ENCODE results near the gene MSI1.

MSI1 gene

GRCh38 chr12:120376934-120377572 lies 8.1 kb upstream of the MSI1 start:
- DNase-seq = no peak

DNA sequence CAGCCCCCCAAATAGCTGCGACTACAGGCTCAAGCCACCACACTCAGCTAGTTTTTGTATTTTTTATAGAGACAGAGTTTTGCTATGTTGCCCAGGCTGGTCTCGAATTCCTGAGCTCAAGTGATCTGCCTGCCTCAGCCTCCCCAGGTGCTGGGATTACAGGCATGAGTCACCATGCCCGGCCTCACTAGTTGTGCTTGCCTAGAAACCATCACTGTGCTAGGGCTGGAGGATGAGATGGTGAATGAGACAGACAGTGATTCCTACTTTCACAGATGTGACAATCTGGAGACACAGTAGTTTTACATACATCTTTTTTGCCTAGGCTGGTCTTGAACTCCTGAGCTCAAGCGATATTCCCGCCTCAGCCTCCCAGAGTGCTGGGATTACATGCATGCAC lies 7.5 kb upstream of the MSI1 start:
- no peak for DNase-seq

- DNase-seq = no peak
Observed at GRCh38 chr12:120376009-120376408, 7.0 kb upstream of the MSI1 start.

GRCh38 chr12:120373683-120374082 lies 4.7 kb upstream of the MSI1 start:
- DNase-seq = no peak

DNA sequence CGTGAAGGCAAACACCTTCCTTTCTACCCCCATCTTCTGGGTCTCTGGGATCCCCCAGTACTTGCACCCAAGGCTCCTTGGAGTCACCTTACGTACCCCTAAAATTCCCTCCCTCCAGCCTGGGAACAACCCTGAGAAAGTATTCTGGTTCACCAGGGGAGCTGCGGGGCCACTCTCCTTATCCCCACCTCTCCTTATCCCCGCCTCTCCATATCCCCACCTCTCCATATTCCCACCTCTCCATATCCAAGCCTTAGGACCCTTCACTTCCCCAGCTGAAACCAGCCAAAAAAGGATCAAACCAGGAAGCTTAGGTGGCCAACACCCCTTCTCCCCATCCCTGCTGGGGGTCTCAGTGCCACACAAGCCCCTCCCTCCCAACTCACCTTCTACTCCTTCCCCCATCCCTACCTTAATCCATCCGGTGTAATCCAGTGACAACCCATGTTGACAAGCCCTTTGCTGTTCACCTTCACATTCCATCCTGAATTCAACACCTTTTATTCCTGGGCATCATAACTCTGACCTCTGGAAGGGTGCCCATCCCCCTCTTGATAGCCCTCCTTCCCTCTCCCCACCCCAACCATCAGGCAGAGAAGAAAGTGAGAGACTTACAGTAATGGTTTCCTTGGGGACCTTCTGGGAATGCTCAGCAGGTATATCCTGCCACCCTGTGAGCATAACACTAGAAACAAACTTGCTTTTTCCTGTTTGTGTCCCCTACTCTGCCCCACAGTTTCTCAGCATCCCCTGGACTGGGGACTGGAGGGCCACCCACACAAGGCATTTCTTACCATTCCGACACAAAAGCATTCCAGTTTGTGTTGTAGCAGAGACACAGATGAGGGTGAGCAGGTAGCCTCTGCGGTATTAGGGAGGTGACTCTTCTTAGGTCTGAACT lies 1.6 kb upstream of the MSI1 start:
- DNase-seq = no peak

DNA sequence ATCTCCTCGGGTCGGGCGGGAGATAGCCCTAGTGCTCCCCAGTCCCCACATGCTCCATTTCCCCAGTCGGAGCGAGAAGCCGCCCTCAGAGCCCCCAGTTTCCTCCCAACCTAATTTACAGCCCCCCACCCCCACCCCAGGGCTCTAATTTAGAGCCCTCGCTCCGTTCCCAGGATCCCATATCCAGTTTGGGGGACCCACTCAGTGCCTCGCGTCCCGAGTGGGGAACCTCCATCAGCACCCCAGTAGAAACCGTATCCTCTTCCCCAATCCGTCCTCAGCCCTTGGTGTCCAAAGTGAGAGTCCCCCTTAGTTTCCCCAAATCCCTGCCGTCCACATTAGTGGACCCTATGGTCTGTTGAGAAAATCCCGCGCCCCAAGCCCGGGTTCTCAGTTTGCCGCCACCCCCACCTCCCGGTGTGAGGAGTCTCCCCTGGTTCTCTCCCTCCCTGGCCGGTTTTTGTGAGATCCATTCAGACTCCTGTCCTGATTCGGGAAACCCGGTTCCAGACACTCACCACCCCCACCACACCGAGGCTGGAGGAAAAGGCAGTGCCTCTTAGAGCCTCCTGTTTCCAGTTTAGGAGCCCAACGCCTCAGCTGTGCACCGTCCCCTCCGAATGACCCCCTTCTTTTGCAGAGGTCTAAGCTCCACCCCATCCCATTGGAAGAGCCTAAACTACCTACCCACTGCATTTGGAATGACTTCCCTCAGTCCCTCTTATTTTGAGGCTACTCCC lies 809 bp upstream of the MSI1 start:
- no peak for DNase-seq

DNA sequence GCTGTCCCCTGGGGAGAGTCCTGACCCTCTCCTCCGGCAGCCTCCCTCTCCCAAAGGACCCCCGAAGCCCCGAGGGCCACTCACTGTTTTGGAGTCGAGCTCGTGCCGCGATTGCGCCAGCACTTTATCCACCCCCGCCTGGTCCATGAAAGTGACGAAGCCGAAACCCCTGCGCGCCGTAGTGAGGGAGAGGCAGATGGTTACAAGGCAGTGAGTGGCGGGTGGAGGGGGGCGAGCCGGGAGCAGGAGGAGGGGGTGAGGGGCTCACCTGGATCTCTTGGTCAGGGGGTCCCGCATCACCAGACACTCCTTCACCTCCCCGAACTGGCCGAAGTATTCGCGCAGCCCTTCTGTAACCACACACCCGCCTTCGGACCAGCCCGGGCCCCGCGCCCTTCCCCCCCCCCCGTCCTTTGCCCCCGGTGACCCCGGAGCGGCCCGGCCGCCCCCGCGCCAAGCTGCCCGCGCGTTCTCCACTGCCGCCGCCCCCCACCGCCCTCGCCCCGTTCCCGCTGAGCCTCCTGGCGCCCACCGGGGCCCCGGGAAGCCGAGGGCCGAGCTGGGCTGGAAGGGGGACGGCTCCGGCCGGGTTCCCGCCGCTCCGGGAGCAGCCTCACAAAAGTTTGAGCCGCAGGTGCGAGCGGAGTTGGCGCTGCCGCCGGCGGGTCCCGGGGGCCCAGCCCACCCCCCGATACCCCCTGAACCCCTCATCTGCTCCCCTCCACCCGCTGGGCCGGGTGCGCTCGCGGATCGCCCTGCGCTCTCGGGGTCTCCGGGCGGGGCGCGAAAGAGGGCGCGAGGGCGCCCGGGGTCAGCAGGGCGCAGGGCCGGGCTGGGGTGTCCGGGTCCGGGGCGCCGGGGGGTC lies 808 bp downstream of the MSI1 start:
- no peak for DNase-seq

DNA sequence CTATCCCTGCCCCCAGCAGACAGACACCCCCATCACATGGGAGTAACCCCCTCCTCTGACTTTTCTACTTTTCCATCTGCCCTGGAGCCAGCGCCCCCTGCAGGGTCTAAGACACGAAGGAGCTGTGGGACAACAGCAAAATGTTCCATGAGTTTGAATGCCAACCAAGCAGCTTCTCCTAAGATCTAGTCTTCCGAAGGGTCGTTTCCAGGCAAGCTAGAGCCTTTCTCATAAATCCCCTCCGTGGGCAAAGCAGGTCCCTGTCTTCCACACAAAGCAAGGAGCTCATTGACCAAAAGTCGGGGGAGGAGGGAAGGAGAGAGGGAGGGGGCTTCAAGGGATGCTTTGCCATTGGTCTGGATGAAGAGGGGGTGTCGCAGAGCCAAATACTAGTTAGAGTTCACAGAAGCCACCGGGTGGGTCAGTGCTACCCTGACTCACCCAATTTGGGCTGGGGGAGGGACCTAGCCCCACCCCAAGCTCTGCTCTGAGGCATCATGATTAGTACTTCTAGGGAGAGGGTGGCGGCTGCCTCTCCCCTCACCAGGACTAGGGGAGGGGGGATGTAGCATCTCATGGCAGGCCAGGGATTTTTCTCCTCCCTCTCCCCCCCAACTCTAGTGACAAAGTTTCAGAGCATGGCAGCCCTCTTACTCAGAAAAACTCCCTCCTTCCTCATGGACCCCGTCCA lies 1.6 kb downstream of the MSI1 start:
- DNase-seq = no peak

GRCh38 chr12:120366845-120367232 lies 2.1 kb downstream of the MSI1 start:
- DNase-seq = no peak

DNA sequence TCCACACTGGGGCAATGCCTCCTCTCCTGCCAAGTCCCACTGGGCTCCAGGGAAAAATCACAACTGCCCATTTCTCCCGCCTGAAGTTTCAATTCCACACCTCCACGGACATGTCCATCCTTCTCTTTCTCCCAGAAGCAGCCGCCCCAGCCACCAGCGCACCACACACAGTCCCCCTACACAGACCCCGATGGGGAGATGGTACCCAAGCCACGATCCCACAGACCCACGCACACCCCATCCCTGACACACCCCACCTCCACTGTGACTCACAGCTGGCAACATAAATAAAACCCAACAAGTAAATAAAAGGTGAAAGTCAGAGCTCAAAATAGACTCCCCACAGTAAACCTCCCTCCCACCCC lies 2.6 kb downstream of the MSI1 start:
- no peak for DNase-seq

DNA sequence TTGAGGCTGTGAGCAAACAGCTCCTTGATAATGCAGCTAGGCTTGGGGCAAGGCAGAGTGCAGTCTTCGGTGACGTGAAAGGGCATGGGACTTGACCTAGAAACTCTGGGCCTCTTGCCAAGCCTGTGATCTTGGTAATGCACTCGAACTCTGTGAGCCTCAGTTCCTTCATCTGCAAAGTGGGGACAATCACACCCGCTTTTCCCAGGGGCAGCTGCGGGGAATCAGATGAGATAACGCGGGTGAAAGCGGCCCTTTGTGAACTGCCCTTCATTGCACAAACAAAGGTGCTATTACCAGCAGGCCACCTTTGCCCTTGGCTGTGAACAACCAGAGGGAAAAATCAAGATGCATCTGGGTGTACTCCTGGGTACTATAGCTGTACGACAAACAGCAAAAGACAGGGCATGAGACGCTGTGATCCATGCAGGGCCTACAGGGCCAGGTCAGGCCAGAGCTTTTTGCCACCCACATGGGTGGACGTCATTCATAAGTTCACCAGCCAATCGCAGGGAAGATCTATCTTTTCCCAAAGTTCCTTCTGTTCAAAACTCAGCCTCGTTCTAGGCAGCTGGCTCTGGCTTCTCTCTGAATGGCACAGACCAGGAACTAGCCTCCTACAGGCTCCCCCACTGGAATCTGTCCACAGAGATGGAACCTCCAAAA lies 3.2 kb downstream of the MSI1 start:
- DNase-seq = no peak

DNA sequence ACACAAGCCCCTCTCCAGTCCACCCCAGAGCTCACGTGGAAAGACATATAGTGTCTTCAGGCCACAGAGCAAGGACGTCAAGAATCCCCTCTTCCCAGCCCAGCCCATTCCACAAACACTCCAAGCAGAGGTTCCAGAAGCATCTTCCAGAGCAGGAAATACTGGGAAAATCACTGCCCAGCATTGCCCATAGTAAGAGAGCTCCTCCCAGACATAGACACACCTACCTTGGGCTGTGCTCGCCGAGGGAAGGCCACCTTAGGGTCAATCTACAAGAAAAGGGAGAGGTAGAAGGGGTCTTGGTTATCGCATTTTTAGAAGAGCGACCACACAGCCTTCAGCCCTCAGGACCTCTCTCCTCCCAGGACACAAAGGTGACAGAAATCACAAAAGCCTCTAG lies 4.5 kb downstream of the MSI1 start:
- DNase-seq = no peak

GRCh38 chr12:120363274-120363855 lies 5.6 kb downstream of the MSI1 start:
- DNase-seq = no peak

GRCh38 chr12:120362516-120363273 lies 6.3 kb downstream of the MSI1 start:
- DNase-seq = no peak

DNA sequence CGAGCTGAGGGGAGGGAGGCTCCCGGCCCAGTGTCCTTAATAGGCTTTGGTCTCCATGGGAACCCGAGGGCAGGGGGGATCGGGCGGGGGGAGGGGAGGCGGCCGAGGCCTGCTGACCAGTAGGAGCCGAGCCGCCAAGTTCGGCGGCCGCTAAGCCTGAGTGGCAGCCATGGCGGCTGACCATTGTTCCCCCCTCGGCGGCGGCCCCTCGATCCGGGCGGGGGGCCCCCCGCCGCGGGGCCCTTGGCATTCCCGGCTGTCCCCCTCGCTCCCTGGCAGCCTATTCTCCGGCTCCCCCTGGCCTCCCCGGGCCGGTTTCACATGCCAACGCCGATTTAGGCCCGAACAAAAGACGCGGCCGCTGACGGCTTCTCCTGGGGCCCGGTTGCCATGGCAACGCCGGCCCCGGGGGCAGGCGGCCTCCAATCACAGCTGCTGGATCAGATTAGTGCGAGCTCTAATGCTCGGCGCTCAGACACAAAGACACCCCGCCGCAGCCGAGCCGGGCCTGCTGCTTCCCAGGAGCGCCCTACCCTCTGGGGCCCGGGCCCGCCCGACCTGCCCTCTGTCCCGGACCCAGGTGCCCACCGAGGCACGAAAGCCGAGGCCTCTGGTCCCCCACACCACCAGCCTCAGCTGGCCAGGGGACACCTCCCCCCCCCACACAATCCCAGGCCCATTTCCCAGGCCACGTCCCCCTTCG lies 7.3 kb downstream of the MSI1 start:
- no peak for DNase-seq

DNA sequence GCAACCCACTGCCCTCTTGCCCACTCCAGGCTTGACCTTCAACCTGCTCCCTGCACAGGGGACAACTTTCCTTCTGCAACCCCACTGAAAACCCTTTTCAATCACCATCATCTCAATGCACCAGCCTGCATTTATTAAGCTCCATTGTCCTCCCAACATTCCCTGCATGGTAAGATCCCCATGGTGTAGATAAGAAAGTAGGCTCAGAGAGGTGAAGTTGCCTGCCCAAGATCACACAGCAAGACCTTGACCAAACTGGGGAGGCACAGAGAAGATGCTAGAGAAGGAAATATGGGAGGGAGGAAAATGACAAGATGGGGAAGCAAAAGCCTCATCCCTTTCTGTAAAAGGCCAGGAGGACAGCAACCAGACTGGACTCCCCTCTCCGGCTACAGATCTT lies 9.8 kb downstream of the MSI1 start:
- DNase-seq = no peak

DNA sequence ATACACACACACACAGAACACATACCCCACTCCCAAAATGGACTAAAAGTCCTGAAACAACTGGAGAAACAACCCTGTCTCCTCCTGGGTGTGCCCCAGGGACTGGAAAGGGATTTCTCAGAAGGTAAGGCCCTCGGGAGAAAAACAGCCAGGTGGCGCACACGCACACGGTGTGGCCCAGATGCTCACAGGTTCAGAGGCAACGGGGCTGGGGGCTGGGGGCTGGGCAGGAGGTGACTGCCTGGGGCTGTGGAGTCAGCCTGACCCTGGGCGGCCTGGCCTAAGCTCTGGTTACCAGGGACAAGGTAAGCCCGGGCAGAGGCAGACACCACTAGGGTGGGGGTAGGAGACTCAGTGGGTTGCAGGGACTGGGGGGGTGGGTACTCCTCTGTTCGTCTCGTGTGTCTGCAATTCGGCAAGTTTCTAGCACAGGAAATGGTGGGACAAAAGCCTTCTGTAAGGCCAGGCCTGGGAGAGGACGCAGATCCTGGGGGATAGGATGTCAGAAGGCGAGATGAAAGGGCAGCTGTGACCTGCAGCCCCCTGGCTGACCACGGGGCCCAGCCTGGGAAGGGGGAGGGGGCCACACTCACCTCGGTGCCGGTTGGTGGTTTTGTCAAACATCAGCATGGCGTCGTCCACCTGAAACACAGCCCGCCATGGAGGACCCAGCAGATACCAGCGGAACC lies 10.4 kb downstream of the MSI1 start:
- no peak for DNase-seq

DNA sequence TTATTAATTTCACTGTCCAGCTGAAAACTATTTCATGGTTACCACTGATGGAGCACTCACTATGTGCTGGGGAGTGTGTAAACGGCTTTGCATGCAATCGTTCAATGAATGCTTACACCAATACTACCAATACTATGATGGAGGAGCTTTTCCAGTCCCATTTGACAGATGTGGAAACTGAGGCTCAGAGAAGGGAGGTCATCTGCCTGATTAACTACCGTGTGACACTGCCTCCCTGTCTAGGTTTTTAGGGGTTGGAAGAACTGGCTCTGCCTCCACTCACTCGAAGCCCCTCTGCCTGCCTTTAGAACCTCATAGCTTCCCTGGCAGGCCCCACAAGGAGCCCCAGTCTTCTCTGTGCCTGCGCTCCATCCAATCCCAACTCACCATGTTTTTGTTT lies 11.9 kb downstream of the MSI1 start:
- DNase-seq = no peak

DNA sequence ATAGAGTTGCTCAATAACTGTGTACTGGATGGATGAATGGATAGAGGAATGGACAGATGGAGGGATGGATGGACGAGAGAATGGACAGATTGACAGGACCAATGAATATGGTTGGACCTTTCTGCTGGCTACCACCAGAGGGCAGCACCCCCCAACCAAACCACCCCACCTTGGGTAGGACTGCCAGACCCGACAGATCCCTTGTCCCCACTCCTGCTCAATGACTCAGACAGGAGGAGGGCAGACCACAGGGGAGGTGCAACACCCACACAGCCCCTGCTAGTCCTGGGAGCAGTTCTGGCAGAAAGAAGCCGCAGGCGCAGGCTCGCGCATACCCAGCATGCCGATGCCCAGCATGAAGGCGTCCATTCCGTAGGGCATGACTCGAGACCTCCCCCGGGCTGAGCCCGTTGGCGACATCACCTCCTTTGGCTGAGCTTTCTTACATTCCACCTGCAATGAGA lies 12.4 kb downstream of the MSI1 start:
- DNase-seq = peak; percentile 77

Data from CD4-positive, alpha-beta T cell treated with Interleukin-6 for 4 hours (primary cell).